Measurements from ENCODE around the gene EFCAB5. TPM values are rescaled to one million over a fixed set of nuclear protein-coding genes. Genes with fewer than 3 reads are reported as not detected.
"Not testable (repeated sequence)": the region's sequence is repeated elsewhere in the genome, so short reads cannot be mapped to it uniquely, and the experiment has no call there.

The EFCAB5 gene
- total RNA-seq, 1 donor from 2014 or later: 1.8 TPM

DNA sequence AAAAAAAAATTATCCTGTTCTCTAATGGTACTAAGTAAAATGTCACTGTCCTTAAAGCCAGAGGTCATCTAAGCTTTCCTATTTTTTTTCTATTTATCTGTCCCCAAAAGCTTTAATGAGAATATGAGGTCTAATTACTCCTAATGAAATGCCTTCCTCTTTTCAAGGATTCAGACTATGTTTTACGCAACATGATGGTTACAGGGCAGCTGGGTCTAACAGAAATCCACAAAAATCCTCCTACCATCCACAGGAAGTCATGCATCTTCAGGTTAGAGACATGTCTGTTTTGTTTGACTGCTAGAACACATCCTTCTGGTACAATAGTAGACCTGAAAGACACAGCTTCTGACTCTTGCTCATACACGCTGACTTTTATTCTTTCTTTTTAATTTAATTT, 145.5 kb downstream of the EFCAB5 start:
- Histone ChIP-seq H3K27me3 (ENCODE audit: low read depth) (no peaks in the 10 kb centered on the region), H3K9me3 (no peaks in the 10 kb centered on the region), H3K4me3 (no peak overlapping the region), H3K36me3 (no peaks in the 10 kb centered on the region), H3K27ac (no peak overlapping the region), H3K4me1 (no peaks in the 10 kb centered on the region)
- ATAC-seq: no peak
- intact Hi-C loops (cut with DNase I): no loop called here
- TF ChIP-seq, protein P1, sequence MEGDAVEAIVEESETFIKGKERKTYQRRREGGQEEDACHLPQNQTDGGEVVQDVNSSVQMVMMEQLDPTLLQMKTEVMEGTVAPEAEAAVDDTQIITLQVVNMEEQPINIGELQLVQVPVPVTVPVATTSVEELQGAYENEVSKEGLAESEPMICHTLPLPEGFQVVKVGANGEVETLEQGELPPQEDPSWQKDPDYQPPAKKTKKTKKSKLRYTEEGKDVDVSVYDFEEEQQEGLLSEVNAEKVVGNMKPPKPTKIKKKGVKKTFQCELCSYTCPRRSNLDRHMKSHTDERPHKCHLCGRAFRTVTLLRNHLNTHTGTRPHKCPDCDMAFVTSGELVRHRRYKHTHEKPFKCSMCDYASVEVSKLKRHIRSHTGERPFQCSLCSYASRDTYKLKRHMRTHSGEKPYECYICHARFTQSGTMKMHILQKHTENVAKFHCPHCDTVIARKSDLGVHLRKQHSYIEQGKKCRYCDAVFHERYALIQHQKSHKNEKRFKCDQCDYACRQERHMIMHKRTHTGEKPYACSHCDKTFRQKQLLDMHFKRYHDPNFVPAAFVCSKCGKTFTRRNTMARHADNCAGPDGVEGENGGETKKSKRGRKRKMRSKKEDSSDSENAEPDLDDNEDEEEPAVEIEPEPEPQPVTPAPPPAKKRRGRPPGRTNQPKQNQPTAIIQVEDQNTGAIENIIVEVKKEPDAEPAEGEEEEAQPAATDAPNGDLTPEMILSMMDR (IDR thresholded peaks at IDR 0.05): no peak
- no peak for DNase-seq

DNA sequence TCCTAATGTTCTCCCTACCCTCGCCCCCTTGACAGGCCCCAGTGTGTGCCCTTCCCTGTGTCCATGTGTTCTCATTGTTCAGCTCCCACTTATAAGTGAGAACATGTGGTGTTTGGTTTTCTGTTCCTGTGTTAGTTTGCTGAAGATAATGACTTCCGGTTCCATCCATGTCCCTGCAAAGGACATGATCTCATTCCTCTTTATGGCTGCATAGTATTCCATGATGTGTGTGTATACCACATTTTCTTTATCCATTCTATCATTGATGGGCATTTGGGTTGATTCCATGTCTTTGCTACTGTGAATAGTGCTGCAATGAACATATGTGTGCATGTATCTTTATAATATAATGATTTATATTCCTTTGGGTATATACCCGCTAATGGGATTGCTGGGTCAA, 146.0 kb downstream of the EFCAB5 start:
- H3K4me1 ChIP-seq; H3K36me3 ChIP-seq; DNase-seq; intact Hi-C loops (cut with DNase I); H3K27me3 ChIP-seq (ENCODE audit: low read depth); ATAC-seq; H3K9me3 ChIP-seq; H3K4me3 ChIP-seq; H3K27ac ChIP-seq: not testable (repeated sequence)

DNA sequence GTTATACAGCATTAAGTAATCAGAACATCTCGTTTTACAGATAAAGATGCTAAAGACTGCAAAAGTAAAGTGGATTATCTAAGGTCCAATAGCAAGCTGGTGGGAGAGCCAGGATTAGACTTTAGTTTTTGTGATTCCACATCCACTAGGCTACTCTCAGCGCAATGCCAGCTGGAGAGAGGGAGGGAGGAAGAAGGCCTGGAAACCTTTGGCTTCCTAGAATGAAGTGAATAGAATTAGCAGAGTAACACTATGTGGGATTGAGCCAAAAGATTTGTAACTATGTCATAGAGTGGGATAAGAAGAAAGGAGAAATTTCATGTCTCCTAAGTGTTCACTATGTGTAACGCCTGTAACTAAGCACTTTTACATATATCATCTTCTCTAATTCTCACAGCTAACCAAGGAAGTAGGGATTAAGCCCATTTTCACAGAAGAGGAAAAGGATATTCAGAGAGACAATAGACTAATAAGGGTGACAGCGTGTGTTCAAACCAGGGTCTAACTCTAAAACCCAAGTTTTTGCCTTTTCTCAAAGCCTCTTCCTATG, 149.8 kb downstream of the EFCAB5 start:
- ATAC-seq (no peak), DNase-seq (no peak)
- intact Hi-C loops (cut with DNase I): no loop called here
- H3K4me3 ChIP-seq: no peak overlapping the region
- H3K27me3 ChIP-seq (ENCODE audit: low read depth): no peaks in the 10 kb centered on the region
- no peaks in the 10 kb centered on the region for H3K36me3 ChIP-seq
- peaks cover 4% of the 10 kb centered on the region for H3K4me1 ChIP-seq
- TF ChIP-seq, protein P1 (IDR thresholded peaks at IDR 0.05): no peak
- H3K9me3 ChIP-seq: no peaks in the 10 kb centered on the region
- no peak overlapping the region for H3K27ac ChIP-seq

DNA sequence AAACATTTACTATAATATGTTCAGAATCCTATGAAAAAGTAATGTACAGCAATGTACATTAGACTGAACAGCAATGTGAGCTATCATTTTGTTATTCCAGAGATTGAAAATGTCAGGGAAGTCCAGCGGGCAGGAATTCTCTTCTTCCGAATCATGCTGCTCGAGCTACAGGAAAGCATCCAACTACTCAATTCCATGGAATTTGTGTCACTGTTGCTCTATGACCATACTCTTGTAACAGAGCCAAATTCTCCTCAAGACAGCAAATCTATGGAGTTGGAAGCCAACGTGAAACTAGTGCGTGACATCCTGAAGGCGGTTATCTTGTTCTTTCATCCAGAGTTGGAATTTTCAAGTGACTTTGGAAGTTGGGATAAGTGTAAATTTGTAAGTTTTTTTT, 150.3 kb downstream of the EFCAB5 start:
- ATAC-seq: no peak
- no peak for DNase-seq
- no peak overlapping the region for H3K27ac ChIP-seq
- H3K4me3 ChIP-seq: no peak overlapping the region
- intact Hi-C loops (cut with DNase I): no loop called here
- no peaks in the 10 kb centered on the region for H3K27me3 ChIP-seq (ENCODE audit: low read depth)
- TF ChIP-seq, protein P1 (IDR thresholded peaks at IDR 0.05): no peak
- no peaks in the 10 kb centered on the region for H3K9me3 ChIP-seq
- no peaks in the 10 kb centered on the region for H3K36me3 ChIP-seq
- peaks cover 4% of the 10 kb centered on the region for H3K4me1 ChIP-seq

DNA sequence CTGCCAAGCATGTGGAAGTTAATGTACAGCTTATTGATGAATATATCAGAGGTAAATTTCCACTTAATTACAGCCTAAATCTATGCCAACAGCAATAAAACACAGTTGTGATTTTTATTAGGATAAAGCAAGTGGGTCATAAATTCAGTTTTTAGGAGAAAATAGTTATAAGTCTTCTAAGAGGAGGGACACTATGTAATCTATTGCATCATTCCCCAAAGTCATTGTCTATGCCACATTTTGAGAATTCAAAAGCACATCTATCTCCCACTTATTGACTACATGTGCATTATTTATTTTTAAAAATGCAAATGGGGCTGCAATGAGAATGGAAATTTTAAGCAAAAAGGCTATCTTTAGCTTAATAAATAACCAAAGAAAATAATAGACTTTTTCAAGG, 151.5 kb downstream of the EFCAB5 start:
- H3K4me1 ChIP-seq: peaks cover 4% of the 10 kb centered on the region
- ATAC-seq: no peak
- no peaks in the 10 kb centered on the region for H3K36me3 ChIP-seq
- H3K27ac ChIP-seq: no peak overlapping the region
- DNase-seq: no peak
- TF ChIP-seq, protein P1 (IDR thresholded peaks at IDR 0.05): no peak
- H3K9me3 ChIP-seq: no peaks in the 10 kb centered on the region
- intact Hi-C loops (cut with DNase I): no loop called here
- H3K4me3 ChIP-seq: no peak overlapping the region
- no peaks in the 10 kb centered on the region for H3K27me3 ChIP-seq (ENCODE audit: low read depth)

DNA sequence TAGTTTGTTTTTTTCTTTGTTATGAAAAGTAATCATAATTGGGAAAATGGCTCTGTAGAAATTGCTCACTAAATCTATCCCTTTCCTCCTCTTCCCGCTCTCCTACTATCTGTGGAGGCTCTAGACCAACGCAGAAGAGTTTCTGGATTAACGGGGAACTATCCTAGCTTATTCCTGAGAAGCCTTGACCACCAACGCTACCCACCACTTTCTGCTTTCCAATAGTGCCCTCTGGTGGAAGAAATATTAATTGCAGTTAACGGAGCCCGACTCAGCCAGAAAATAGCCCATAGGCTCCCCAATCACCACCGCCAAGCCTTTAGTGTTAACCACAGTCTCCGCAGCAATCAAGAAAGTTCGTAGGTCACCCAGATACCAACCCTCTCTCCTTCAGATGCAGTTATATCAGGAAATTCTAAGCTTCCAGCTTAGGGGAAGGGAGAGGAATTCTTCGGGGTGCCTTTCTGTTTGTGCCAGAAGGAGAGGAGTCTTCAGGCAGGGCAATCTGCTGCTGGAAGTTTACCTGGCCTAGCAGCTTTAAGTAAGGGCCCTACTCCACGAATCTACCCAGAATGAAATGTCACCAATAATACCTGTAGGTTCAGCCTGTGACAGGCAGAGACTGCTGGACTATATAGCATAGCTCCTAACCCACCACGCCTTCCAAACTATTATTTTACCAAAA, 152.2 kb downstream of the EFCAB5 start:
- ATAC-seq: peak; percentile 82 to 83
- Histone ChIP-seq H3K9me3 (no peaks in the 10 kb centered on the region), H3K4me1 (peaks cover 4% of the 10 kb centered on the region), H3K27ac (no peak overlapping the region), H3K27me3 (ENCODE audit: low read depth) (no peaks in the 10 kb centered on the region), H3K36me3 (no peaks in the 10 kb centered on the region), H3K4me3 (no peak overlapping the region)
- DNase-seq: no peak
- TF ChIP-seq, protein P1 (IDR thresholded peaks at IDR 0.05): peak; percentile 80
- intact Hi-C loops (cut with DNase I): no loop called here
